ENCODE measurements around the gene FARS2. TPM values are rescaled to one million over a fixed set of nuclear protein-coding genes. Genes with fewer than 3 reads are reported as not detected.

FARS2 gene
- total and polyA plus RNA-seq, 9 of the 15 experiments (the other 6 are each of a cell fraction or from before 2014, with no cell fraction given) = 16.5 to 62.2 (median 27.0) TPM

DNA sequence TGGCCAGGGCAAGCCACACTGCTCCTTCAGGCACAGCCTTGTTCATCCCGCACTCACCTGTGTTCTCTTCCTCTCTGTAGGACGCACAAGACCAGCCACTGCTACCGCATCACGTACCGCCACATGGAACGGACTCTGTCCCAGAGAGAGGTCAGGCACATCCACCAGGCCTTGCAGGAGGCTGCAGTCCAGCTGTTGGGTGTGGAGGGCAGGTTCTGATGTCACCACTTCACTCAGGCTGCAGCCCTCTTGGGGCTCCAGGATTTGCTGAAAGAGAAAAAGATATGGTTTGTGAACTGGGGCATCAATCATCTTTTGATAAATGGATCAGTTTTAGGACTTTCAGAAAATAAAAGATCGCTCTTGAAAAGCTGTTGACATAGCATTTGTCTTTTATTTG is 509.9 kb downstream of the FARS2 start (continued):
- TF ChIP-seq MECOM (CRISPR knock-in tag; IDR thresholded peaks at IDR 0.05) (no peak), SPI1 (IDR thresholded peaks at IDR 0.05; ENCODE audit: borderline replicate concordance, low read depth, low read length) (no peak)

DNA sequence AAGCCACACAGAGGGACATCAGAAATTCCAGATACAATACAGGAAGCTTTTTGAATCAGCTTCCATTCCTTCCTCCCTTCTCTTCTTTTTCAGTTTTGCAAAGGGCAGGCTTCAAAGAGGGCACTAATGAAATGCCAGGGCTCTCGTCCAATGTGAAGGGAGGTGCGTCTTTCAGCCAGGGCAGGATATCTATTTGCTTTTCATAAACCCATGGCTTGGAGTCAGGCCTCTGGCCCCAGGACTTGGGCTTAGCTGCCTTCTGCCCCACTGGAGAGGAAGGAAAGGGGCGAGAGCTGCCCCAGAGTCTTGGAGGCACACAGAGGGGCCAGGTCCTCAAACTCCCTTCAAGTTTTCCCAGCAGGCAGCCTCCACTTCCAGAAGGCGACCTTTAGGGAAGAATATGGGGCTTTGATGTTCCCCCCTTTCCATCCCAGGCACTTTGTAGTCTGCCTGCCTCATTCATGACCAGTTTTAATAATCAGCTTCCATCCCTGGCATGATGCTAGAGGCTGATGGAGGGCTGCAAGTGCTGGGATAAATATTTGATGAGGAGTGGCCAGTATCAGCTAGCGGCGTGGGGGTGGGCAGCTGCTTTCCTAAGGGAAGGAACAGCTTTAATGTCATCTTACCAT is 510.6 kb downstream of the FARS2 start:
- 52% methylated on average over 6 of the region's 6 CpGs for WGBS (ENCODE audit: insufficient coverage, low coverage, missing lambda C conversion rate)
- no peak overlapping the region for H3K9ac ChIP-seq (ENCODE audit: insufficient read depth in 1 of 2, low read depth in 2 of 2, low read length in 2 of 2)
- ATAC-seq (no peak), FAIRE-seq (no peak), DNase-seq (ENCODE audit: extremely low read depth in 1 of 4, low spot score in 3 of 4) (no peak)
- TF ChIP-seq JUN (IDR thresholded peaks at IDR 0.05; ENCODE audit: borderline replicate concordance, low read depth, low read length) (no peak), JUN (CRISPR knock-in tag; IDR thresholded peaks at IDR 0.05; ENCODE audit: borderline replicate concordance) (no peak), ZNF347 (CRISPR knock-in tag; IDR thresholded peaks at IDR 0.05; ENCODE audit: low read depth) (no peak), EGR1 (conservative IDR thresholded peaks at IDR 0.05) (no peak), TGIF2 (CRISPR knock-in tag; IDR thresholded peaks at IDR 0.05) (no peak), CBX8 (IDR thresholded peaks at IDR 0.05; ENCODE audit: borderline replicate concordance, extremely low read depth, low read depth, low read length, poor library complexity, severe bottlenecking) (no peak), IRF2 (CRISPR knock-in tag; IDR thresholded peaks at IDR 0.05) (no peak), JUNB (CRISPR knock-in tag; conservative IDR thresholded peaks at IDR 0.05) (no peak), ZKSCAN3 (CRISPR knock-in tag; IDR thresholded peaks at IDR 0.05) (no peak), ZC3H11A (IDR thresholded peaks at IDR 0.05; ENCODE audit: low read depth, low read length) (no peak), TAF1 (IDR thresholded peaks at IDR 0.05; ENCODE audit: control insufficient read depth, extremely low read depth, insufficient read depth, low read length, severe bottlenecking) (no peak), ARHGAP35 (IDR thresholded peaks at IDR 0.05; ENCODE audit: partially characterized antibody) (no peak)
- TF ChIP-seq, protein P1, sequence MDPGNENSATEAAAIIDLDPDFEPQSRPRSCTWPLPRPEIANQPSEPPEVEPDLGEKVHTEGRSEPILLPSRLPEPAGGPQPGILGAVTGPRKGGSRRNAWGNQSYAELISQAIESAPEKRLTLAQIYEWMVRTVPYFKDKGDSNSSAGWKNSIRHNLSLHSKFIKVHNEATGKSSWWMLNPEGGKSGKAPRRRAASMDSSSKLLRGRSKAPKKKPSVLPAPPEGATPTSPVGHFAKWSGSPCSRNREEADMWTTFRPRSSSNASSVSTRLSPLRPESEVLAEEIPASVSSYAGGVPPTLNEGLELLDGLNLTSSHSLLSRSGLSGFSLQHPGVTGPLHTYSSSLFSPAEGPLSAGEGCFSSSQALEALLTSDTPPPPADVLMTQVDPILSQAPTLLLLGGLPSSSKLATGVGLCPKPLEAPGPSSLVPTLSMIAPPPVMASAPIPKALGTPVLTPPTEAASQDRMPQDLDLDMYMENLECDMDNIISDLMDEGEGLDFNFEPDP (CRISPR knock-in tag; IDR thresholded peaks at IDR 0.05) = no peak
- TF ChIP-seq, protein P2, sequence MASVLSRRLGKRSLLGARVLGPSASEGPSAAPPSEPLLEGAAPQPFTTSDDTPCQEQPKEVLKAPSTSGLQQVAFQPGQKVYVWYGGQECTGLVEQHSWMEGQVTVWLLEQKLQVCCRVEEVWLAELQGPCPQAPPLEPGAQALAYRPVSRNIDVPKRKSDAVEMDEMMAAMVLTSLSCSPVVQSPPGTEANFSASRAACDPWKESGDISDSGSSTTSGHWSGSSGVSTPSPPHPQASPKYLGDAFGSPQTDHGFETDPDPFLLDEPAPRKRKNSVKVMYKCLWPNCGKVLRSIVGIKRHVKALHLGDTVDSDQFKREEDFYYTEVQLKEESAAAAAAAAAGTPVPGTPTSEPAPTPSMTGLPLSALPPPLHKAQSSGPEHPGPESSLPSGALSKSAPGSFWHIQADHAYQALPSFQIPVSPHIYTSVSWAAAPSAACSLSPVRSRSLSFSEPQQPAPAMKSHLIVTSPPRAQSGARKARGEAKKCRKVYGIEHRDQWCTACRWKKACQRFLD (CRISPR knock-in tag; IDR thresholded peaks at IDR 0.05) = no peak
- H3K4me2 ChIP-seq (ENCODE audit: insufficient read depth, low read length) = no peak overlapping the region
- no peak overlapping the region for H3K4me3 ChIP-seq
- POLR2A ChIA-PET = no interaction called here
- intact Hi-C loops (cut with micrococcal nuclease) = no loop called here
- no peaks in the 10 kb centered on the region for H3K36me3 ChIP-seq (ENCODE audit: control insufficient read depth, insufficient read depth, low read length)
- H3K27ac ChIP-seq (ENCODE audit: extremely low read depth, low read depth, low read length) = no peak overlapping the region
- H2AFZ ChIP-seq (ENCODE audit: low read depth, low read length) = no peak overlapping the region
- no peaks in the 10 kb centered on the region for H3K4me1 ChIP-seq (replicated peaks in 1 of 2; ENCODE audit: control insufficient read depth in 2 of 2, insufficient read depth in 2 of 2, low read length in 2 of 2)
- BruUV-seq (replicated peaks) = no TSS peak
- H4K20me1 ChIP-seq (replicated peaks; ENCODE audit: control insufficient read depth, insufficient read depth, low read length) = no peaks in the 10 kb centered on the region
- no peaks in the 10 kb centered on the region for H3K9me1 ChIP-seq (ENCODE audit: control insufficient read depth, insufficient read depth, low read length)
- in situ Hi-C loops (cut with MboI) = no loop called here
- H3K9me3 ChIP-seq (replicated peaks; ENCODE audit: control insufficient read depth, insufficient read depth, low read depth, low read length) = no peaks in the 10 kb centered on the region; the same call in 1 of the 2 replicates
- H3K79me2 ChIP-seq (ENCODE audit: control insufficient read depth, insufficient read depth, low read length) = no peaks in the 10 kb centered on the region
- 0 out of 5 replicates have a peak, but pooled peaks cover 0 to 4% of the 10 kb centered on the region in 2 experiments for H3K27me3 ChIP-seq (ENCODE audit: control insufficient read depth in 2 of 2, insufficient read depth in 2 of 2, low read length in 2 of 2)
- CTCF ChIA-PET (ENCODE audit: low intra/inter-chr PET ratio) = no interaction called here
